GM23338 (cell line): ENCODE measurements around the gene NANP. TPM values are rescaled to one million over a fixed set of nuclear protein-coding genes. Genes with fewer than 3 reads are reported as not detected.

Experiments used
- ATAC-seq: fragments of 200-7000 bp; cut with Tn5 transposase; 3 replicates; pipeline ENCODE4 v1.9.1; 2020
- DNase-seq: peaks from one replicate; pipeline ENCODE4 v3.0.0-alpha.2; 2015; ENCODE audit warnings: low spot score
- H2AFZ ChIP-seq: fragments of 200-600 bp; sonication (generic); 2 replicates; pipeline ENCODE4 v1.8.0; 2016; ENCODE audit warnings: antibody characterized with exemption, mild to moderate bottlenecking, moderate library complexity
- H3F3A ChIP-seq: fragments of 200-600 bp; sonication (generic); replicated peaks from 2 replicates; pipeline ENCODE4 v1.8.0; 2017; ENCODE audit warnings: antibody characterized with exemption, mixed run types, low read depth
- H3K27ac ChIP-seq: fragments of 200-600 bp; sonication (generic); 2 replicates; pipeline ENCODE4 v1.6.1; 2016; ENCODE audit warnings: low read depth
- H3K27me3 ChIP-seq: fragments of 200-600 bp; sonication (generic); 2 replicates; pipeline ENCODE4 v1.8.0; 2016; ENCODE audit warnings: mild to moderate bottlenecking, mixed run types, moderate library complexity; ENCODE audit not compliant: insufficient read depth
- H3K36me3 ChIP-seq: fragments of 200-600 bp; sonication (generic); 2 replicates; pipeline ENCODE4 v1.8.0; 2016; ENCODE audit warnings: mild to moderate bottlenecking; ENCODE audit not compliant: insufficient read depth
- H3K4me1 ChIP-seq: fragments of 200-600 bp; sonication (generic); 2 replicates; pipeline ENCODE4 v1.8.0; 2016; ENCODE audit warnings: mild to moderate bottlenecking, moderate library complexity; ENCODE audit not compliant: insufficient read depth
- H3K4me2 ChIP-seq: fragments of 200-600 bp; sonication (generic); 2 replicates; pipeline ENCODE4 v1.7.1; 2017; ENCODE audit warnings: mixed run types
- H3K4me3 ChIP-seq: fragments of 200-600 bp; sonication (generic); 2 replicates; pipeline ENCODE4 v1.6.1; 2016; ENCODE audit warnings: mixed run types
- H3K79me2 ChIP-seq: fragments of 200-600 bp; sonication (generic); replicated peaks from 2 replicates; pipeline ENCODE4 v1.8.0; 2017; ENCODE audit warnings: mild to moderate bottlenecking; ENCODE audit not compliant: insufficient read depth
- H3K9me2 ChIP-seq: fragments of 200-600 bp; sonication (generic); 2 replicates; pipeline ENCODE4 v1.8.0; 2017; ENCODE audit not compliant: insufficient read depth
- H4K20me1 ChIP-seq: fragments of 200-600 bp; sonication (generic); replicated peaks from 2 replicates; pipeline ENCODE4 v1.8.0; 2017; ENCODE audit warnings: mild to moderate bottlenecking; ENCODE audit not compliant: insufficient read depth
- H3K27ac Mint-ChIP-seq: 2 replicates; pipeline ENCODE4 v1.8.0; 2020; ENCODE audit warnings: inconsistent platforms, mild to moderate bottlenecking, moderate library complexity, mixed read lengths
- H3K27me3 Mint-ChIP-seq: 3 replicates; pipeline ENCODE4 v1.8.0; 2022; ENCODE audit warnings: low read depth, mild to moderate bottlenecking, moderate library complexity, mixed read lengths, inconsistent platforms; ENCODE audit not compliant: insufficient read depth, poor library complexity
- H3K36me3 Mint-ChIP-seq: 3 replicates; pipeline ENCODE4 v1.8.0; 2021; ENCODE audit warnings: low read depth, mild to moderate bottlenecking, inconsistent platforms, moderate library complexity, mixed read lengths
- H3K4me1 Mint-ChIP-seq: 3 replicates; pipeline ENCODE4 v1.8.0; 2020; ENCODE audit warnings: mild to moderate bottlenecking, inconsistent platforms, mixed read lengths
- H3K4me3 Mint-ChIP-seq: 3 replicates; pipeline ENCODE4 v1.8.0; 2021; ENCODE audit warnings: moderate library complexity, mild to moderate bottlenecking, inconsistent platforms, mixed read lengths
- H3K9me3 Mint-ChIP-seq: 3 replicates; pipeline ENCODE4 v1.8.0; 2020; ENCODE audit warnings: moderate library complexity, mild to moderate bottlenecking, inconsistent platforms, mixed read lengths
- CREB1 ChIP-seq: fragments of 250-450 bp; sonication (Bioruptor Pico); IDR thresholded peaks from 2 replicates; pipeline ENCODE4 v1.5.0; 2020; ENCODE audit warnings: low read depth, mild to moderate bottlenecking, moderate library complexity
- CTCF ChIP-seq, 2 experiments: fragments of 200-600 bp in 1 of 2; sonication (generic) in 1 of 2; conservative IDR thresholded peaks; 2 replicates each; pipeline versions ENCODE4 v1.5.1 to v1.6.1; 2016 to 2017; ENCODE audit warnings: antibody characterized with exemption in 2 of 2, low read depth in 2 of 2, mild to moderate bottlenecking in 2 of 2, moderate library complexity in 1 of 2
- ETS1 ChIP-seq: IDR thresholded peaks from 2 replicates; pipeline ENCODE4 v1.6.1; 2016; ENCODE audit warnings: antibody characterized with exemption
- EZH2 ChIP-seq: fragments of 200-600 bp; sonication (generic); IDR thresholded peaks from one replicate; pipeline ENCODE4 v1.8.0; 2017; ENCODE audit warnings: antibody characterized with exemption, mild to moderate bottlenecking, low read depth; ENCODE audit not compliant: unreplicated experiment
- EZH2phosphoT487 ChIP-seq: fragments of 200-600 bp; sonication (generic); IDR thresholded peaks from one replicate; pipeline ENCODE4 v1.8.1; 2018; ENCODE audit warnings: antibody characterized with exemption; ENCODE audit not compliant: unreplicated experiment
- NANOG ChIP-seq: IDR thresholded peaks from 2 replicates; pipeline ENCODE4 v1.6.1; 2016; ENCODE audit warnings: antibody characterized with exemption, borderline replicate concordance
- POLR2AphosphoS5 ChIP-seq: IDR thresholded peaks from 2 replicates; pipeline ENCODE4 v1.6.1; 2016; ENCODE audit warnings: antibody characterized with exemption, low read depth
- REST ChIP-seq: IDR thresholded peaks from one replicate; pipeline ENCODE4 v1.6.1; 2018; ENCODE audit warnings: antibody characterized with exemption; ENCODE audit not compliant: unreplicated experiment
- STAT1 ChIP-seq: IDR thresholded peaks from one replicate; pipeline ENCODE4 v1.6.1; 2016; ENCODE audit warnings: antibody characterized with exemption; ENCODE audit not compliant: unreplicated experiment
- ZNF114 ChIP-seq: fragments of 250-450 bp; sonication (Bioruptor Pico); IDR thresholded peaks from 2 replicates; pipeline ENCODE4 v1.5.0; 2020; ENCODE audit warnings: mild to moderate bottlenecking, moderate library complexity
- ZNF331 ChIP-seq: fragments of 250-450 bp; sonication (Bioruptor Pico); IDR thresholded peaks from 2 replicates; pipeline ENCODE4 v1.5.0; 2020; ENCODE audit warnings: low read depth, mild to moderate bottlenecking, moderate library complexity
- ZNF462 ChIP-seq: fragments of 250-450 bp; sonication (Bioruptor Pico); IDR thresholded peaks from 2 replicates; pipeline ENCODE4 v1.5.0; 2020; ENCODE audit warnings: mild to moderate bottlenecking, moderate library complexity
- polyA plus RNA-seq: library from polyadenylated mRNA; unstranded; fragments of >200 nt; fragmentation: Nextera tagmentation; extraction: Ambion mirVana; gene quantifications from 2 replicates; pipeline ENCODE4 v1.2.1, GENCODE V29; 2016
- total RNA-seq: library from RNA; depleted of rRNA; stranded (reverse); fragments of >200 nt; shearing (Covaris generic); gene quantifications from 2 replicates; pipeline ENCODE4 v1.2.3, GENCODE V29; 2014

The NANP gene
- total and polyA plus RNA-seq, 2 experiments from 2014 or later, result 3.9 to 7.6 TPM

- Histone ChIP-seq H3F3A (0 out of 2 replicates have a peak, but pooled peaks cover 2% of the 10 kb centered on the region), H3K27ac (no peak overlapping the region), H3K36me3 (no peaks in the 10 kb centered on the region; the same call in 1 of the 2 replicates), H3K4me2 (no peak overlapping the region), H3K9me2 (no peaks in the 10 kb centered on the region), H2AFZ (no peak overlapping the region), H3K79me2 (0 out of 2 replicates have a peak, but pooled peaks cover 10% of the 10 kb centered on the region), H3K4me1 (peaks cover 8% of the 10 kb centered on the region; the same call in 1 of the 2 replicates), H3K27me3 (peaks cover 6% of the 10 kb centered on the region; the same call in 1 of the 2 replicates), H3K4me3 (no peak overlapping the region), H4K20me1 (no peaks in the 10 kb centered on the region)
- Mint-ChIP-seq H3K27me3 (peaks cover 6% of the 10 kb centered on the region), H3K27ac (no peak overlapping the region), H3K9me3 (peaks cover 21% of the 10 kb centered on the region), H3K4me1 (peaks cover 11% of the 10 kb centered on the region), H3K36me3 (peaks cover 32% of the 10 kb centered on the region), H3K4me3 (no peak overlapping the region)
- DNase-seq, result no peak
- no peak for TF ChIP-seq ZNF114 (CRISPR knock-in tag)
- TF ChIP-seq EZH2, result no peak
- TF ChIP-seq ZNF331 (CRISPR knock-in tag), result no peak
- TF ChIP-seq STAT1, result no peak
- no peak for TF ChIP-seq EZH2phosphoT487
- TF ChIP-seq CREB1 (CRISPR knock-in tag), result no peak
- TF ChIP-seq POLR2AphosphoS5, result no peak
- TF ChIP-seq ZNF462 (CRISPR knock-in tag), result no peak
- no peak for TF ChIP-seq ETS1
- no peak for TF ChIP-seq REST
- TF ChIP-seq NANOG, result no peak
- TF ChIP-seq CTCF (conservative IDR thresholded peaks at IDR 0.05; ENCODE audit: low read depth in 2 of 2), result no peak
- ATAC-seq, result no peak
Measured at GRCh38 chr20:25629816-25630499, 6.1 kb upstream of the NANP start.
